PC-9 (cell line): ENCODE measurements around the gene HRH1. TPM values are rescaled to one million over a fixed set of nuclear protein-coding genes. Genes with fewer than 3 reads are reported as not detected.

ENCODE experiments used
- BruUV-seq: library from RNA; stranded (reverse); fragments of 400-500 nt; replicated peaks from 2 replicates; lab custom pipeline; 2021; lab: Mats Ljungman, UMichigan
- CTCF ChIA-PET: fragments of 300-600 bp; sonication (Branson Sonifier 250); formaldehyde crosslinking; loops from one replicate; lab custom pipeline; 2022; ENCODE audit warnings: antibody characterized with exemption; lab: Charles Lee
- POLR2A ChIA-PET: fragments of 300-600 bp; sonication (Branson Sonifier 250); formaldehyde crosslinking; loops from one replicate; lab custom pipeline; 2022; ENCODE audit warnings: antibody characterized with exemption; ENCODE audit not compliant: unreplicated experiment; lab: Charles Lee
- DNase-seq, 2 experiments: peaks; one replicate each; pipeline versions ENCODE4 v3.0.0 to v3.0.0-alpha.2; 2015 to 2022; ENCODE audit warnings: mixed read lengths in 1 of 2
- H2AFZ ChIP-seq: fragments of 200-600 bp; sonication (generic); 2 replicates; pipeline ENCODE4 v1.8.1; 2017; ENCODE audit warnings: antibody characterized with exemption
- H3F3A ChIP-seq: fragments of 200-600 bp; sonication (generic); 2 replicates; pipeline ENCODE4 v1.8.1; 2017; ENCODE audit warnings: antibody characterized with exemption, mild to moderate bottlenecking, low read depth; ENCODE audit not compliant: insufficient read depth
- H3K27ac ChIP-seq: fragments of 200-600 bp; sonication (generic); 2 replicates; pipeline ENCODE4 v1.6.1; 2016; ENCODE audit warnings: mixed run types
- H3K27me3 ChIP-seq: fragments of 200-600 bp; sonication (generic); 2 replicates; pipeline ENCODE4 v1.6.1; 2016; ENCODE audit warnings: low read depth, mixed run types; ENCODE audit not compliant: insufficient read depth
- H3K36me3 ChIP-seq: fragments of 200-600 bp; sonication (generic); 2 replicates; pipeline ENCODE4 v1.6.1; 2016; ENCODE audit warnings: low read depth, mixed run types
- H3K4me1 ChIP-seq: fragments of 200-600 bp; sonication (generic); replicated peaks from 2 replicates; pipeline ENCODE4 v1.6.1; 2016; ENCODE audit warnings: mixed run types; ENCODE audit not compliant: insufficient read depth
- H3K4me2 ChIP-seq: fragments of 200-600 bp; sonication (generic); 2 replicates; pipeline ENCODE4 v1.6.1; 2017; ENCODE audit warnings: mixed run types
- H3K4me3 ChIP-seq: fragments of 200-600 bp; sonication (generic); 2 replicates; pipeline ENCODE4 v1.6.1; 2016; ENCODE audit warnings: mixed run types
- H3K79me2 ChIP-seq: fragments of 200-600 bp; sonication (generic); 2 replicates; pipeline ENCODE4 v1.6.1; 2017; ENCODE audit warnings: low read depth, mixed run types
- H3K9me2 ChIP-seq: fragments of 200-600 bp; sonication (generic); 2 replicates; pipeline ENCODE4 v1.8.1; 2017; ENCODE audit warnings: mild to moderate bottlenecking; ENCODE audit not compliant: insufficient read depth
- H3K9me3 ChIP-seq: fragments of 200-600 bp; sonication (generic); 2 replicates; pipeline ENCODE4 v1.8.1; 2016; ENCODE audit warnings: low read depth; ENCODE audit not compliant: insufficient read depth
- H4K20me1 ChIP-seq: fragments of 200-600 bp; sonication (generic); 2 replicates; pipeline ENCODE4 v1.8.1; 2017; ENCODE audit not compliant: insufficient read depth
- CTCF ChIP-seq: fragments of 200-600 bp; sonication (generic); conservative IDR thresholded peaks from 2 replicates; pipeline ENCODE4 v1.6.1; 2017; ENCODE audit warnings: mixed run types, antibody characterized with exemption, mild to moderate bottlenecking, moderate library complexity
- EZH2 ChIP-seq: fragments of 200-600 bp; sonication (generic); IDR thresholded peaks from 2 replicates; pipeline ENCODE4 v1.8.0; 2017; ENCODE audit warnings: antibody characterized with exemption, low read depth
- intact Hi-C: fragments of 100-400 bp; cut with micrococcal nuclease; formaldehyde crosslinking; loops from one replicate; pipeline ENCODE4 v1.10.0; 2022; ENCODE audit not compliant: unreplicated experiment
- total RNA-seq: library from RNA; stranded (reverse); gene quantifications from 2 replicates; pipeline ENCODE4 v1.2.3, GENCODE V29; 2021

HRH1 gene
- total RNA-seq, 1 experiment from 2014 or later, result 9.2 TPM

- Histone ChIP-seq H3K4me2 (no peak overlapping the region), H4K20me1 (no peaks in the 10 kb centered on the region)
Observed at GRCh38 chr3:11220230-11220629, 65.9 kb downstream of the HRH1 start.

GRCh38 chr3:11221818-11222415 is 67.6 kb downstream of the HRH1 start:
- H3K9me2 ChIP-seq, result no peaks in the 10 kb centered on the region
- no peak for DNase-seq
- ChIA-PET POLR2A (interaction anchor here (0.7 kb wide), 1 partner anchor 18 kb away, joined by 4 read pairs; no protein-coding TSS in a partner anchor), CTCF (no interaction called here)
- H3K4me3 ChIP-seq, result no peak overlapping the region
- H3K9me3 ChIP-seq, result no peaks in the 10 kb centered on the region
- H3F3A ChIP-seq, result peaks cover 32% of the 10 kb centered on the region
- H4K20me1 ChIP-seq, result no peaks in the 10 kb centered on the region
- TF ChIP-seq CTCF (no peak; the same call in 1 of the 2 replicates), EZH2 (no peak)
- no peaks in the 10 kb centered on the region for H3K27me3 ChIP-seq
- peaks cover 25% of the 10 kb centered on the region for H3K4me1 ChIP-seq
- peaks cover 6% of the 10 kb centered on the region; the same call in 1 of the 2 replicates for H3K36me3 ChIP-seq
- H3K27ac ChIP-seq, result no peak overlapping the region
- H3K4me2 ChIP-seq, result no peak overlapping the region
- intact Hi-C loops, result no loop called here
- no peak overlapping the region for H2AFZ ChIP-seq
- BruUV-seq, result no TSS peak
- peaks cover 64% of the 10 kb centered on the region for H3K79me2 ChIP-seq

More at GRCh38 chr3:11220230-11220629, 65.9 kb downstream of the HRH1 start:
- BruUV-seq, result no TSS peak
- ChIA-PET CTCF (interaction anchor here (0.8 kb wide), 1 partner anchor 160 kb away, joined by 15 read pairs; no protein-coding TSS in a partner anchor), POLR2A (interaction anchor here (0.6 kb wide), 1 partner anchor 80 kb away, joined by 3 read pairs; no protein-coding TSS in a partner anchor)
- Histone ChIP-seq H3K4me1 (peaks cover 17% of the 10 kb centered on the region), H3K79me2 (peaks cover 55% of the 10 kb centered on the region), H3K9me3 (no peaks in the 10 kb centered on the region), H2AFZ (no peak overlapping the region), H3K27me3 (no peaks in the 10 kb centered on the region), H3K4me3 (no peak overlapping the region), H3F3A (peaks cover 17% of the 10 kb centered on the region), H3K36me3 (peaks cover 13% of the 10 kb centered on the region; the same call in 1 of the 2 replicates), H3K9me2 (no peaks in the 10 kb centered on the region), H3K27ac (no peak overlapping the region)
- no peak for DNase-seq
- intact Hi-C loops, result no loop called here
- TF ChIP-seq CTCF (no peak), EZH2 (no peak)

DNA sequence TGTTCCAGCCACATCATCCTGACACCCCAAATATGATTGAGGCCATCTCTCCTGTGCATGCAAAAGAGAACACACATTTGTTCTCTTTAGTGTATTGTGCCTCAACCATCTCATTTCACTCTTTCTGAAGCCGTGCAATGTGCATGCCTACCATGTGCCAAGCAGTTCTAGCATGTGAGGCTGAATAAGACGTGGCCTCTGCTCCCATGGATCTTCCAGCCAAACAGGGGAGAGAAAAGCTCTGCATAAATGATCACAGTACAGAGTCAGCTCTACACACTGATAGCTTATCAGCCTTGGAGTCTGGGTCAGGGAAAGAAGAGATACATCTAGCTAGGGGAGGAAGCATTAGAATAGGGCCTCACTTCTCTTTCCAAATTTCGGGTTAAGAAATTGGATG is 69.7 kb downstream of the HRH1 start:
- Histone ChIP-seq H3K4me3 (peak overlapping the region; percentile 77; the same call in 1 of the 2 replicates), H3K4me2 (peak overlapping the region; percentile 98), H3K9me3 (no peaks in the 10 kb centered on the region), H3K27ac (peak overlapping the region; percentile 25; the same call in 1 of the 2 replicates), H3K79me2 (peaks cover 77% of the 10 kb centered on the region), H3K36me3 (peaks cover 13% of the 10 kb centered on the region; the same call in 1 of the 2 replicates), H3F3A (peaks cover 33% of the 10 kb centered on the region), H3K27me3 (no peaks in the 10 kb centered on the region), H4K20me1 (no peaks in the 10 kb centered on the region), H3K4me1 (peaks cover 30% of the 10 kb centered on the region), H3K9me2 (no peaks in the 10 kb centered on the region), H2AFZ (no peak overlapping the region)
- ChIA-PET CTCF (no interaction called here), POLR2A (no interaction called here)
- intact Hi-C loops, result no loop called here
- BruUV-seq, result no TSS peak
- DNase-seq, result no peak
- no peak for TF ChIP-seq CTCF
- TF ChIP-seq EZH2, result no peak
